Measurements from ENCODE around the gene AADACL3. TPM values are rescaled to one million over a fixed set of nuclear protein-coding genes. Genes with fewer than 3 reads are reported as not detected.

AADACL3 gene
- polyA plus RNA-seq, 1 donor from 2014 or later = not detected

DNA sequence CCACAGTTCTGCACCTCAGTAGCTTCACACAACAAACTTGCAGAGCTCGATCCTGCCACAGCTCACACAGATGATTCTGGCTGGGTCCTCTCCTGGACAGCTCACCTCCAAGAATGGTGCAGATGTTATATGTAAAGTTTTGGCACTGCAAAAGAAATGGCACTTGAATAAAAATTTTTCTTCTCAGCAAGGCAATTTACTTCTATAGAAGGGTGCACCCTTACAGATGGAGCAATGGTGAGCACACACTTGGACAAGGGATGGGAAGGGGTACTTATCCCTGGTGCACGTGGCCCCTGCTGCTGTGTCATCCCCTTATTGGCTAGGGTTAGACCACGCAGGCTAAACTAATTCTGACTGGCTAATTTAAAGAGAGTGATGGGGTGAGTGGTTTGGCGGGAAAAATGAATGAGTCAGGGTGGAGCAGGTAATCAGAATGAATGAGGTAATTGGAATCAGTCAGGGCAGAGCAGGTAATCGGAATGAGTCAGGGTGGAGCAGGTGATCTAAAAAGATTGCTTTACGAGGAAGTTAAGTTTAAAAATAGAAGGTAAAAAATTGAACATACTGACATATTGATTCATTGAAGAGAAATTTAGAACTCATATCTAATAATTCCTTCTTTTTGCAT, 12.0 kb upstream of the AADACL3 start:
- Histone ChIP-seq H3K36me3 (ENCODE audit: insufficient read depth, low read length) (no peaks in the 10 kb centered on the region), H3K27ac (ENCODE audit: low read length) (no peak overlapping the region), H3K4me2 (ENCODE audit: low read length) (no peak overlapping the region), H3F3A (ENCODE audit: insufficient read depth, low read length, poor library complexity, severe bottlenecking) (no peaks in the 10 kb centered on the region), H3K79me2 (replicated peaks; ENCODE audit: insufficient read depth, low read length) (no peaks in the 10 kb centered on the region), H4K20me1 (ENCODE audit: insufficient read depth) (no peaks in the 10 kb centered on the region), H2AFZ (ENCODE audit: low read depth, low read length) (no peak overlapping the region), H3K9ac (ENCODE audit: low read length) (no peak overlapping the region), H3K4me3 (ENCODE audit: low read length) (no peak overlapping the region), H3K27me3 (ENCODE audit: insufficient read depth, low read depth, low read length) (no peaks in the 10 kb centered on the region), H3K9me2 (ENCODE audit: insufficient read depth, low read length) (no peaks in the 10 kb centered on the region), H3K9me3 (ENCODE audit: low read length) (no peaks in the 10 kb centered on the region)
- TF ChIP-seq, protein P1, sequence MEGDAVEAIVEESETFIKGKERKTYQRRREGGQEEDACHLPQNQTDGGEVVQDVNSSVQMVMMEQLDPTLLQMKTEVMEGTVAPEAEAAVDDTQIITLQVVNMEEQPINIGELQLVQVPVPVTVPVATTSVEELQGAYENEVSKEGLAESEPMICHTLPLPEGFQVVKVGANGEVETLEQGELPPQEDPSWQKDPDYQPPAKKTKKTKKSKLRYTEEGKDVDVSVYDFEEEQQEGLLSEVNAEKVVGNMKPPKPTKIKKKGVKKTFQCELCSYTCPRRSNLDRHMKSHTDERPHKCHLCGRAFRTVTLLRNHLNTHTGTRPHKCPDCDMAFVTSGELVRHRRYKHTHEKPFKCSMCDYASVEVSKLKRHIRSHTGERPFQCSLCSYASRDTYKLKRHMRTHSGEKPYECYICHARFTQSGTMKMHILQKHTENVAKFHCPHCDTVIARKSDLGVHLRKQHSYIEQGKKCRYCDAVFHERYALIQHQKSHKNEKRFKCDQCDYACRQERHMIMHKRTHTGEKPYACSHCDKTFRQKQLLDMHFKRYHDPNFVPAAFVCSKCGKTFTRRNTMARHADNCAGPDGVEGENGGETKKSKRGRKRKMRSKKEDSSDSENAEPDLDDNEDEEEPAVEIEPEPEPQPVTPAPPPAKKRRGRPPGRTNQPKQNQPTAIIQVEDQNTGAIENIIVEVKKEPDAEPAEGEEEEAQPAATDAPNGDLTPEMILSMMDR (IDR thresholded peaks at IDR 0.05; ENCODE audit: poor library complexity, severe bottlenecking) = no peak
- TF ChIP-seq TAF1 (IDR thresholded peaks at IDR 0.05; ENCODE audit: low read depth) (no peak), EP300 (conservative IDR thresholded peaks at IDR 0.05; ENCODE audit: poor library complexity, severe bottlenecking) (no peak), RAD21 (conservative IDR thresholded peaks at IDR 0.05) (no peak), SMC3 (conservative IDR thresholded peaks at IDR 0.05; ENCODE audit: poor library complexity) (no peak), EZH2 (IDR thresholded peaks at IDR 0.05; ENCODE audit: borderline replicate concordance, insufficient read depth, low read length, poor library complexity, severe bottlenecking) (no peak), MXI1 (conservative IDR thresholded peaks at IDR 0.05; ENCODE audit: poor library complexity, severe bottlenecking) (no peak), POLR2AphosphoS5 (IDR thresholded peaks at IDR 0.05) (no peak)
- TF ChIP-seq, protein P2, sequence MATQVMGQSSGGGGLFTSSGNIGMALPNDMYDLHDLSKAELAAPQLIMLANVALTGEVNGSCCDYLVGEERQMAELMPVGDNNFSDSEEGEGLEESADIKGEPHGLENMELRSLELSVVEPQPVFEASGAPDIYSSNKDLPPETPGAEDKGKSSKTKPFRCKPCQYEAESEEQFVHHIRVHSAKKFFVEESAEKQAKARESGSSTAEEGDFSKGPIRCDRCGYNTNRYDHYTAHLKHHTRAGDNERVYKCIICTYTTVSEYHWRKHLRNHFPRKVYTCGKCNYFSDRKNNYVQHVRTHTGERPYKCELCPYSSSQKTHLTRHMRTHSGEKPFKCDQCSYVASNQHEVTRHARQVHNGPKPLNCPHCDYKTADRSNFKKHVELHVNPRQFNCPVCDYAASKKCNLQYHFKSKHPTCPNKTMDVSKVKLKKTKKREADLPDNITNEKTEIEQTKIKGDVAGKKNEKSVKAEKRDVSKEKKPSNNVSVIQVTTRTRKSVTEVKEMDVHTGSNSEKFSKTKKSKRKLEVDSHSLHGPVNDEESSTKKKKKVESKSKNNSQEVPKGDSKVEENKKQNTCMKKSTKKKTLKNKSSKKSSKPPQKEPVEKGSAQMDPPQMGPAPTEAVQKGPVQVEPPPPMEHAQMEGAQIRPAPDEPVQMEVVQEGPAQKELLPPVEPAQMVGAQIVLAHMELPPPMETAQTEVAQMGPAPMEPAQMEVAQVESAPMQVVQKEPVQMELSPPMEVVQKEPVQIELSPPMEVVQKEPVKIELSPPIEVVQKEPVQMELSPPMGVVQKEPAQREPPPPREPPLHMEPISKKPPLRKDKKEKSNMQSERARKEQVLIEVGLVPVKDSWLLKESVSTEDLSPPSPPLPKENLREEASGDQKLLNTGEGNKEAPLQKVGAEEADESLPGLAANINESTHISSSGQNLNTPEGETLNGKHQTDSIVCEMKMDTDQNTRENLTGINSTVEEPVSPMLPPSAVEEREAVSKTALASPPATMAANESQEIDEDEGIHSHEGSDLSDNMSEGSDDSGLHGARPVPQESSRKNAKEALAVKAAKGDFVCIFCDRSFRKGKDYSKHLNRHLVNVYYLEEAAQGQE (IDR thresholded peaks at IDR 0.05; ENCODE audit: borderline replicate concordance) = no peak

DNA sequence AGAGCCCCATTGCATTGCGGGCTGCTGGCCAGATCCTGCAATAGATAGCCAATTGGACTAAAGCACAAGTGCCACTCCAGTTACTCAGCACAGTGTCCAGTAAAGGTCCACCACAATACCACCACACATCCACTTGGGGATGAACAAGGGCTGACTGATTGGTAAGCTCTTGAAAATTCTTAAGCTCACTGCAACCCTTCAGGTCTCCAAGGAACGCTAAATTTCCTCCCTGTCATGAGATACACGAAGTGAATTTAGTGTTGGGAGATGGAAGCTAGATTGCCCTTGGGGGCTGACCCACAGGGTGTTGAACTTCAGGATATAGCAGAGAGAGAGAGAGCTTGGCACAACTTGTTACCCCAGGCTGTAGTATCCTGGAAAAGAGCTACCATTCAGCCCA, 9.8 kb upstream of the AADACL3 start:
- Histone ChIP-seq H3K9me2 (ENCODE audit: insufficient read depth, low read length) (no peaks in the 10 kb centered on the region), H3K79me2 (replicated peaks; ENCODE audit: insufficient read depth, low read length) (no peaks in the 10 kb centered on the region), H3K27ac (ENCODE audit: low read length) (no peak overlapping the region), H4K20me1 (ENCODE audit: insufficient read depth) (no peaks in the 10 kb centered on the region), H3K9ac (ENCODE audit: low read length) (no peak overlapping the region), H3K36me3 (ENCODE audit: insufficient read depth, low read length) (no peaks in the 10 kb centered on the region), H3F3A (ENCODE audit: insufficient read depth, low read length, poor library complexity, severe bottlenecking) (no peaks in the 10 kb centered on the region), H3K4me2 (ENCODE audit: low read length) (no peak overlapping the region), H3K27me3 (ENCODE audit: insufficient read depth, low read depth, low read length) (no peaks in the 10 kb centered on the region), H2AFZ (ENCODE audit: low read depth, low read length) (no peak overlapping the region), H3K4me3 (ENCODE audit: low read length) (no peak overlapping the region), H3K9me3 (ENCODE audit: low read length) (no peaks in the 10 kb centered on the region)
- no peak for TF ChIP-seq MXI1 (conservative IDR thresholded peaks at IDR 0.05; ENCODE audit: poor library complexity, severe bottlenecking)
- no peak for TF ChIP-seq RAD21 (conservative IDR thresholded peaks at IDR 0.05)
- TF ChIP-seq SMC3 (conservative IDR thresholded peaks at IDR 0.05; ENCODE audit: poor library complexity) = no peak
- TF ChIP-seq EZH2 (IDR thresholded peaks at IDR 0.05; ENCODE audit: borderline replicate concordance, insufficient read depth, low read length, poor library complexity, severe bottlenecking) = no peak
- no peak for TF ChIP-seq EP300 (conservative IDR thresholded peaks at IDR 0.05; ENCODE audit: poor library complexity, severe bottlenecking)
- TF ChIP-seq POLR2AphosphoS5 (IDR thresholded peaks at IDR 0.05) = no peak
- TF ChIP-seq, protein P2 (IDR thresholded peaks at IDR 0.05; ENCODE audit: borderline replicate concordance) = no peak
- TF ChIP-seq TAF1 (IDR thresholded peaks at IDR 0.05; ENCODE audit: low read depth) = no peak
- TF ChIP-seq, protein P1 (IDR thresholded peaks at IDR 0.05; ENCODE audit: poor library complexity, severe bottlenecking) = no peak
